GM19328 (cell line): ENCODE data around the gene RBM28.

ENCODE experiments used
- ATAC-seq: cut with Tn5 transposase; IDR thresholded peaks from one replicate; pipeline ENCODE4 v1.9.1; 2021; ENCODE audit warnings: mild to moderate bottlenecking, moderate library complexity; ENCODE audit not compliant: unreplicated experiment

RBM28 gene

GRCh38 chr7:128263420-128263819 is 80.3 kb downstream of the RBM28 start:
- ATAC-seq = no peak

- ATAC-seq = no peak
Observed at GRCh38 chr7:128262273-128263028, 81.3 kb downstream of the RBM28 start.

- ATAC-seq = no peak
Observed at GRCh38 chr7:128260069-128260795, 83.5 kb downstream of the RBM28 start.

GRCh38 chr7:128259131-128260061 is 84.3 kb downstream of the RBM28 start:
- ATAC-seq = no peak

- ATAC-seq = no peak
Observed at GRCh38 chr7:128257458-128257857, 86.2 kb downstream of the RBM28 start.

GRCh38 chr7:128255271-128255670 is 88.4 kb downstream of the RBM28 start:
- no peak for ATAC-seq

- ATAC-seq = no peak
Observed at GRCh38 chr7:128254470-128254869, 89.2 kb downstream of the RBM28 start.

GRCh38 chr7:128253701-128254100 is 90.0 kb downstream of the RBM28 start:
- no peak for ATAC-seq

GRCh38 chr7:128251337-128251736 is 92.4 kb downstream of the RBM28 start:
- no peak for ATAC-seq
